ENCODE measurements around the gene MAPK8IP3.

The MAPK8IP3 gene

GRCh38 chr16:1773703-1774447 is 67.9 kb downstream of the MAPK8IP3 start:
- Mint-ChIP-seq H3K4me1 (ENCODE audit: low read depth) (peaks cover 18% of the 10 kb centered on the region), H3K27ac (peak overlapping the region; percentile 45), H3K27me3 (no peaks in the 10 kb centered on the region), H3K4me3 (peak overlapping the region; percentile 100), H3K36me3 (ENCODE audit: low read depth) (peaks cover 9% of the 10 kb centered on the region), H3K9me3 (no peaks in the 10 kb centered on the region)

- Mint-ChIP-seq H3K27ac (no peak overlapping the region), H3K36me3 (ENCODE audit: low read depth) (peaks cover 9% of the 10 kb centered on the region), H3K27me3 (no peaks in the 10 kb centered on the region), H3K4me1 (ENCODE audit: low read depth) (peaks cover 18% of the 10 kb centered on the region), H3K9me3 (no peaks in the 10 kb centered on the region), H3K4me3 (peak overlapping the region; percentile 43)
Measured at GRCh38 chr16:1774448-1774780, 68.4 kb downstream of the MAPK8IP3 start.

- Mint-ChIP-seq H3K9me3 (no peaks in the 10 kb centered on the region), H3K4me3 (no peak overlapping the region), H3K4me1 (ENCODE audit: low read depth) (peaks cover 15% of the 10 kb centered on the region), H3K36me3 (ENCODE audit: low read depth) (peaks cover 9% of the 10 kb centered on the region), H3K27ac (no peak overlapping the region), H3K27me3 (no peaks in the 10 kb centered on the region)
Measured at GRCh38 chr16:1775006-1775845, 69.2 kb downstream of the MAPK8IP3 start.

- H3K4me1 Mint-ChIP-seq (ENCODE audit: low read depth), result peaks cover 17% of the 10 kb centered on the region
- peaks cover 9% of the 10 kb centered on the region for H3K36me3 Mint-ChIP-seq (ENCODE audit: low read depth)
- H3K9me3 Mint-ChIP-seq, result no peaks in the 10 kb centered on the region
- H3K27me3 Mint-ChIP-seq, result no peaks in the 10 kb centered on the region
- no peak overlapping the region for H3K27ac Mint-ChIP-seq
- H3K4me3 Mint-ChIP-seq, result no peak overlapping the region
Measured at GRCh38 chr16:1775846-1776671, 70.1 kb downstream of the MAPK8IP3 start.

GRCh38 chr16:1776672-1776955 is 70.6 kb downstream of the MAPK8IP3 start:
- Mint-ChIP-seq H3K4me1 (ENCODE audit: low read depth) (peaks cover 22% of the 10 kb centered on the region), H3K27ac (no peak overlapping the region), H3K4me3 (no peak overlapping the region), H3K9me3 (no peaks in the 10 kb centered on the region), H3K27me3 (no peaks in the 10 kb centered on the region), H3K36me3 (ENCODE audit: low read depth) (peaks cover 9% of the 10 kb centered on the region)

GRCh38 chr16:1776991-1777374 is 71.0 kb downstream of the MAPK8IP3 start:
- Mint-ChIP-seq H3K36me3 (ENCODE audit: low read depth) (peaks cover 6% of the 10 kb centered on the region), H3K4me1 (ENCODE audit: low read depth) (peaks cover 22% of the 10 kb centered on the region), H3K27ac (no peak overlapping the region), H3K27me3 (no peaks in the 10 kb centered on the region), H3K4me3 (no peak overlapping the region), H3K9me3 (no peaks in the 10 kb centered on the region)

GRCh38 chr16:1777375-1778199 is 71.6 kb downstream of the MAPK8IP3 start:
- no peaks in the 10 kb centered on the region for H3K9me3 Mint-ChIP-seq
- H3K4me3 Mint-ChIP-seq, result no peak overlapping the region
- H3K27ac Mint-ChIP-seq, result no peak overlapping the region
- peaks cover 19% of the 10 kb centered on the region for H3K4me1 Mint-ChIP-seq (ENCODE audit: low read depth)
- no peaks in the 10 kb centered on the region for H3K27me3 Mint-ChIP-seq
- H3K36me3 Mint-ChIP-seq (ENCODE audit: low read depth), result no peaks in the 10 kb centered on the region

GRCh38 chr16:1778200-1779179 is 72.5 kb downstream of the MAPK8IP3 start:
- no peak overlapping the region for H3K4me3 Mint-ChIP-seq
- H3K36me3 Mint-ChIP-seq (ENCODE audit: low read depth), result no peaks in the 10 kb centered on the region
- no peaks in the 10 kb centered on the region for H3K9me3 Mint-ChIP-seq
- H3K27me3 Mint-ChIP-seq, result no peaks in the 10 kb centered on the region
- H3K4me1 Mint-ChIP-seq (ENCODE audit: low read depth), result peaks cover 22% of the 10 kb centered on the region
- no peak overlapping the region for H3K27ac Mint-ChIP-seq

GRCh38 chr16:1779234-1779701 is 73.3 kb downstream of the MAPK8IP3 start:
- Mint-ChIP-seq H3K27me3 (no peaks in the 10 kb centered on the region), H3K4me1 (ENCODE audit: low read depth) (peaks cover 25% of the 10 kb centered on the region), H3K36me3 (ENCODE audit: low read depth) (no peaks in the 10 kb centered on the region), H3K27ac (no peak overlapping the region), H3K9me3 (no peaks in the 10 kb centered on the region), H3K4me3 (no peak overlapping the region)

- H3K27ac Mint-ChIP-seq, result no peak overlapping the region
Measured at GRCh38 chr16:1779741-1780676, 74.0 kb downstream of the MAPK8IP3 start.

GRCh38 chr16:1780677-1781072 is 74.7 kb downstream of the MAPK8IP3 start:
- Mint-ChIP-seq H3K36me3 (ENCODE audit: low read depth) (no peaks in the 10 kb centered on the region), H3K4me1 (ENCODE audit: low read depth) (peaks cover 26% of the 10 kb centered on the region), H3K27me3 (no peaks in the 10 kb centered on the region), H3K4me3 (peak overlapping the region; percentile 84), H3K27ac (no peak overlapping the region), H3K9me3 (no peaks in the 10 kb centered on the region)

More at GRCh38 chr16:1779741-1780676, 74.0 kb downstream of the MAPK8IP3 start:
- H3K36me3 Mint-ChIP-seq (ENCODE audit: low read depth), result no peaks in the 10 kb centered on the region
- H3K9me3 Mint-ChIP-seq, result no peaks in the 10 kb centered on the region
- H3K4me3 Mint-ChIP-seq, result peak overlapping the region; percentile 84
- no peaks in the 10 kb centered on the region for H3K27me3 Mint-ChIP-seq
- H3K4me1 Mint-ChIP-seq (ENCODE audit: low read depth), result peaks cover 22% of the 10 kb centered on the region

GRCh38 chr16:1781254-1781653 is 75.3 kb downstream of the MAPK8IP3 start:
- peaks cover 26% of the 10 kb centered on the region for H3K4me1 Mint-ChIP-seq (ENCODE audit: low read depth)
- peak overlapping the region; percentile 63 for H3K27ac Mint-ChIP-seq
- no peaks in the 10 kb centered on the region for H3K36me3 Mint-ChIP-seq (ENCODE audit: low read depth)
- no peaks in the 10 kb centered on the region for H3K27me3 Mint-ChIP-seq
- H3K9me3 Mint-ChIP-seq, result no peaks in the 10 kb centered on the region
- H3K4me3 Mint-ChIP-seq, result peak overlapping the region; percentile 84
